GM12878 (cell line): ENCODE results near the gene ITGB5. TPM values are rescaled to one million over a fixed set of nuclear protein-coding genes. Genes with fewer than 3 reads are reported as not detected.

Experiments
- ATAC-seq: fragments of 200-7000 bp; cut with Tn5 transposase; 3 replicates; pipeline ENCODE4 v1.9.1; 2020; ENCODE audit warnings: mild to moderate bottlenecking, moderate library complexity
- BruUV-seq: library from RNA; stranded (reverse); fragments of 400-500 nt; replicated peaks from 2 replicates; lab custom pipeline; 2021; lab: Mats Ljungman, UMichigan
- CTCF ChIA-PET: fragments of 300-600 bp; sonication (Branson Sonifier 250); formaldehyde crosslinking; extraction: SDS; loops from one replicate; lab custom pipeline; 2021; ENCODE audit warnings: inconsistent platforms; lab: Yijun Ruan, JAX
- POLR2A ChIA-PET: fragments of 350-600 bp; formaldehyde crosslinking; extraction: SDS; loops from one replicate; lab custom pipeline; 2021; ENCODE audit warnings: inconsistent platforms; lab: Charles Lee
- RAD21 ChIA-PET: fragments of 300-600 bp; sonication (Branson Sonifier 250); formaldehyde crosslinking; loops from one replicate; lab custom pipeline; 2023; ENCODE audit warnings: antibody characterized with exemption; ENCODE audit not compliant: unreplicated experiment; lab: Charles Lee
- SMC1A ChIA-PET: fragments of 300-600 bp; sonication (Branson Sonifier 250); formaldehyde crosslinking; loops from one replicate; lab custom pipeline; 2023; ENCODE audit not compliant: unreplicated experiment, uncharacterized antibody; lab: Charles Lee
- DNase-seq: peaks from one replicate; pipeline ENCODE4 v3.0.0-alpha.2; 2011; ENCODE audit warnings: low read depth, low spot score
- FAIRE-seq: peaks from 3 replicates; lab custom pipeline; 2011; peaks lifted over from hg19 to GRCh38; lab: Jason Lieb, UNC
- H2AFZ ChIP-seq: 2 replicates; pipeline ENCODE4 v1.6.0; 2011; ENCODE audit warnings: low read depth, low read length, control low read depth; ENCODE audit not compliant: control insufficient read depth
- H3K27ac ChIP-seq: 2 replicates; pipeline ENCODE4 v1.5.1; 2011; ENCODE audit warnings: control low read depth; ENCODE audit not compliant: control insufficient read depth, insufficient read depth
- H3K27me3 ChIP-seq, 2 experiments: replicated peaks in 1 of 2; 2 replicates each; pipeline versions ENCODE4 v1.6.0 to v1.6.1; 2011; ENCODE audit warnings: low read length in 1 of 2; ENCODE audit not compliant: control insufficient read depth in 2 of 2, insufficient read depth in 2 of 2
- H3K36me3 ChIP-seq, 2 experiments: 2 replicates each; pipeline ENCODE4 v1.5.1; 2011; ENCODE audit warnings: low read length in 1 of 2; ENCODE audit not compliant: control insufficient read depth in 2 of 2, insufficient read depth in 2 of 2
- H3K4me1 ChIP-seq: 2 replicates; pipeline ENCODE4 v1.6.1; 2011; ENCODE audit warnings: mild to moderate bottlenecking, low read length, moderate library complexity, mixed read lengths; ENCODE audit not compliant: control insufficient read depth, insufficient read depth
- H3K4me2 ChIP-seq: 2 replicates; pipeline ENCODE4 v1.6.0; 2011; ENCODE audit warnings: control low read depth; ENCODE audit not compliant: control insufficient read depth, insufficient read depth
- H3K4me3 ChIP-seq: fragments of 200-600 bp; sonication (generic); 2 replicates; pipeline ENCODE4 v1.5.1; 2016
- H3K79me2 ChIP-seq: 2 replicates; pipeline ENCODE4 v1.6.0; 2011; ENCODE audit warnings: low read length; ENCODE audit not compliant: control insufficient read depth, insufficient read depth
- H3K9ac ChIP-seq: 2 replicates; pipeline ENCODE4 v1.8.0; 2011; ENCODE audit warnings: low read length, control low read depth, mixed read lengths; ENCODE audit not compliant: control insufficient read depth, insufficient read depth
- H3K9me3 ChIP-seq: replicated peaks from 3 replicates; pipeline ENCODE4 v1.5.1; 2011; ENCODE audit warnings: mild to moderate bottlenecking, low read length; ENCODE audit not compliant: control insufficient read depth, insufficient read depth
- H4K20me1 ChIP-seq: 2 replicates; pipeline ENCODE4 v1.6.0; 2011; ENCODE audit not compliant: control insufficient read depth, insufficient read depth
- BHLHE40 ChIP-seq, 2 experiments: fragments of 450-650 bp in 1 of 2; IDR thresholded peaks; 2 replicates each; pipeline ENCODE4 v1.6.1; 2011 to 2017; ENCODE audit warnings: low read depth in 2 of 2, borderline replicate concordance in 1 of 2, improper control_type of control experiment in 1 of 2, low read length in 1 of 2, mild to moderate bottlenecking in 1 of 2
- E2F8 ChIP-seq: fragments of 450-650 bp; IDR thresholded peaks from 2 replicates; pipeline ENCODE4 v1.6.1; 2018; ENCODE audit warnings: mild to moderate bottlenecking, low read depth, moderate library complexity; ENCODE audit not compliant: partially characterized antibody
- ESRRA ChIP-seq: IDR thresholded peaks from 2 replicates; pipeline ENCODE4 v1.6.1; 2012; ENCODE audit warnings: mild to moderate bottlenecking, low read length, improper control_type of control experiment
- GATAD2B ChIP-seq: fragments of 450-650 bp; conservative IDR thresholded peaks from 2 replicates; pipeline ENCODE4 v1.6.1; 2017; ENCODE audit warnings: low read depth, mild to moderate bottlenecking, moderate library complexity
- MEF2A ChIP-seq: IDR thresholded peaks from 2 replicates; pipeline ENCODE4 v1.6.1; 2011; ENCODE audit warnings: low read depth, mild to moderate bottlenecking, low read length, moderate library complexity; ENCODE audit not compliant: insufficient read depth
- NFYA ChIP-seq: IDR thresholded peaks from 2 replicates; pipeline ENCODE4 v1.6.1; 2011; ENCODE audit warnings: low read depth, mild to moderate bottlenecking, low read length, improper control_type of control experiment, borderline replicate concordance
- NR2F1 ChIP-seq: fragments of 450-650 bp; conservative IDR thresholded peaks from 2 replicates; pipeline ENCODE4 v1.6.1; 2017; ENCODE audit warnings: mild to moderate bottlenecking
- PAX8 ChIP-seq: fragments of 450-650 bp; IDR thresholded peaks from 2 replicates; pipeline ENCODE4 v1.6.1; 2017; ENCODE audit warnings: mild to moderate bottlenecking, moderate library complexity
- PKNOX1 ChIP-seq: fragments of 450-650 bp; IDR thresholded peaks from 2 replicates; pipeline ENCODE4 v1.6.1; 2016; ENCODE audit warnings: mild to moderate bottlenecking
- SRF ChIP-seq, 2 experiments: IDR thresholded peaks; 2 replicates each; pipeline ENCODE4 v1.6.1; 2011; ENCODE audit warnings: low read depth in 2 of 2, low read length in 2 of 2, mild to moderate bottlenecking in 1 of 2, moderate library complexity in 1 of 2
- TCF7 ChIP-seq: IDR thresholded peaks from 2 replicates; pipeline ENCODE4 v1.6.1; 2014; ENCODE audit warnings: antibody characterized with exemption, borderline replicate concordance
- YY1 ChIP-seq: IDR thresholded peaks from 2 replicates; pipeline ENCODE4 v1.6.1; 2011; ENCODE audit warnings: low read depth, mild to moderate bottlenecking, low read length
- ZNF622 ChIP-seq: fragments of 450-650 bp; IDR thresholded peaks from 2 replicates; pipeline ENCODE4 v1.6.1; 2017; ENCODE audit warnings: mild to moderate bottlenecking, inconsistent platforms
- WGBS: methylation state at CpG from one replicate; pipeline ENCODE4 v1.1.6; 2016; ENCODE audit warnings: low lambda C conversion rate; ENCODE audit not compliant: insufficient replicate concordance, insufficient coverage; ENCODE audit errors: missing lambda C conversion rate; 5-methylcytosine and 5-hydroxymethylcytosine counted together
- in situ Hi-C: fragments of 300-500 bp; cut with MboI; formaldehyde crosslinking; loops from 9 replicates; pipeline ENCODE4 v1.14.3; 2018; ENCODE audit warnings: mixed read lengths
- intact Hi-C: fragments of 100-400 bp; cut with micrococcal nuclease; formaldehyde crosslinking; loops from one replicate; pipeline ENCODE4 v1.14.2; 2022; ENCODE audit not compliant: unreplicated experiment
- polyA plus RNA-seq, 11 experiments: library from polyadenylated mRNA; depleted of rRNA in 4 of 11; unstranded in 6 of 11; stranded (reverse) in 5 of 11; fragments of >200 nt; fragmentation: Nextera tagmentation in 4 of 11; fragmentation: Illumina TruSeq in 1 of 11; extraction: Ambion mirVana in 4 of 11; extraction: Trizol in 1 of 11; gene quantifications; 1 replicate in 1 of 11; 2 replicates in 10 of 11; pipeline versions ENCODE4 v1.2.1 to v1.2.3, GENCODE V29; 2011 to 2016; ENCODE audit warnings: inconsistent platforms in 2 of 11, missing spikeins in 2 of 11, low read depth in 1 of 11
- total RNA-seq, 4 experiments: library from RNA; depleted of rRNA in 3 of 4; stranded (reverse); fragments of >200 nt in 3 of 4; fragmentation: Illumina TruSeq in 1 of 4; extraction: Trizol in 1 of 4; gene quantifications; 2 replicates each; pipeline versions ENCODE4 v1.2.1 to v1.2.3, GENCODE V29; 2013 to 2021

Gene ITGB5
- total and polyA plus RNA-seq, 10 of the 15 experiments (the other 5 are each of a cell fraction or from before 2014, with no cell fraction given), result 0.05 to 10.0 (median 0.83) TPM; not detected in 2

DNA sequence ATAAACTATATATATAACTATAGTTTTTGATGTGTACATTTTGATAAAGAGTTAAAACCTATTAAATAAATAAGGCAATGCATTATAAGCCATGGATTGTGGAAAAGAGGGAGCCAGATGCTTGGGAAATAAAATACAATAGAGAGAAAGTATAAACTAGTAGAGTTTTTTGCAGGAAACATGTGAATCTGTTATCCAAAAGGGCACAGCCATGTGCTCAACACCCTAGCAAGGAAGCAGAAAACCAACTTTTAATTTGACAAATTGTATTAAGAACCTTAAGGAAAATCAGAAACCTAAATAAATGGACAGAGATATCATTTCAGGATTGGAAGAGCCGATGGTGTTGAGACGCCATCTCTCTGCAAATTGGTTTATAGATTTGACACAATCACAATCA, 63.5 kb downstream of the ITGB5 start:
- Histone ChIP-seq H3K4me2 (no peak overlapping the region), H3K79me2 (no peaks in the 10 kb centered on the region), H3K9me3 (no peaks in the 10 kb centered on the region; the same call in 2 of the 3 replicates), H3K4me3 (no peak overlapping the region), H3K27ac (no peak overlapping the region), H3K4me1 (no peaks in the 10 kb centered on the region), H3K27me3 (0 out of 4 replicates have a peak, but pooled peaks cover 0 to 6% of the 10 kb centered on the region in 2 experiments), H3K36me3 (no peaks in the 10 kb centered on the region), H3K9ac (no peak overlapping the region), H2AFZ (no peak overlapping the region), H4K20me1 (no peaks in the 10 kb centered on the region)
- in situ Hi-C loops (no loop called here), intact Hi-C loops (no loop called here)
- no peak for TF ChIP-seq TCF7
- no peak for TF ChIP-seq PAX8
- no peak for TF ChIP-seq NFYA
- no peak for TF ChIP-seq ZNF622
- WGBS, result 98% methylated on average over 2 of the region's 2 CpGs
- no TSS peak for BruUV-seq
- ChIA-PET POLR2A (no interaction called here), SMC1A (interaction anchor here (1.1 to 2.0 kb wide), 2 partner anchors 38 to 54 kb away, joined by 3 to 5 read pairs; no protein-coding TSS in a partner anchor), CTCF (interaction anchor here (1.0 to 2.5 kb wide), 5 partner anchors 37 to 62 kb away, joined by 3 to 9 read pairs (median 5); no protein-coding TSS in a partner anchor), RAD21 (no interaction called here)
- FAIRE-seq (no peak), DNase-seq (no peak), ATAC-seq (no peak)

DNA sequence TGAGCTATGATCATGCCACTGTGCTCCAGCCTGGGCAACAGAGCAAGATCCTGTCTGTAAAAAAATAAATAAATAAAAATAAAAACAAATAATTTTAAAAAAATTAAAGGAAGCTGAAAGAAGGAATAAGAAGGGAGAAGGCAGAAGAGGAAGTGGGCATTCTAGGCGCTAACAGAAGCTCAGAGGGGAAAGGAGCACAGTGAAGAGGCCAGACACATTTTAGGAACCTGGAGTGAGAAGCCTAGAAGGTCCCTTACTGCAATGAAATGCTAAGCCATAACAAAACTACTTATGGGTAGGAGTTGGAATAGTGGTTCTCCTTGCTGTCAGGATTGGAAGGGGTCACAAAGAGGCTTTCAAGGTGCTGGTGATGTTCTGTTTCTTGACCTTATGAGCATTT, 64.0 kb downstream of the ITGB5 start:
- H3K4me2 ChIP-seq, result no peak overlapping the region
- CTCF ChIA-PET, result interaction anchor here (1.0 to 2.5 kb wide), 5 partner anchors 36 to 62 kb away, joined by 3 to 9 read pairs (median 5); no protein-coding TSS in a partner anchor
- H3K4me1 ChIP-seq, result no peaks in the 10 kb centered on the region
- no peaks in the 10 kb centered on the region; the same call in 2 of the 3 replicates for H3K9me3 ChIP-seq
- H3K27me3 ChIP-seq, result 0 out of 4 replicates have a peak, but pooled peaks cover 0 to 6% of the 10 kb centered on the region in 2 experiments
- no TSS peak for BruUV-seq
- SMC1A ChIA-PET, result interaction anchor here (1.0 to 2.0 kb wide), 3 partner anchors 23 to 110 kb away, joined by 3 to 5 read pairs (median 4); no protein-coding TSS in a partner anchor
- intact Hi-C loops (no loop called here), in situ Hi-C loops (no loop called here)
- DNase-seq (no peak), ATAC-seq (no peak), FAIRE-seq (no peak)
- no peak overlapping the region for H3K9ac ChIP-seq
- RAD21 ChIA-PET, result interaction anchor here (1.1 kb wide), 2 partner anchors 36 to 78 kb away, joined by 3 read pairs; no protein-coding TSS in a partner anchor
- no peaks in the 10 kb centered on the region for H3K36me3 ChIP-seq
- 0% methylated on average over 1 of the region's 1 CpG for WGBS
- H2AFZ ChIP-seq, result no peak overlapping the region
- H4K20me1 ChIP-seq, result no peaks in the 10 kb centered on the region
- no peak overlapping the region for H3K27ac ChIP-seq
- H3K4me3 ChIP-seq, result no peak overlapping the region
- POLR2A ChIA-PET, result no interaction called here
- no peaks in the 10 kb centered on the region for H3K79me2 ChIP-seq
- TF ChIP-seq ESRRA (no peak), MEF2A (no peak), BHLHE40 (IDR thresholded peaks at IDR 0.05; ENCODE audit: borderline replicate concordance in 1 of 2, low read depth in 2 of 2, low read length in 1 of 2) (no peak), SRF (IDR thresholded peaks at IDR 0.05; ENCODE audit: low read depth in 2 of 2, low read length in 2 of 2) (no peak), NR2F1 (no peak), GATAD2B (no peak), PKNOX1 (no peak), YY1 (no peak), E2F8 (no peak)
